ENCODE data around the gene BRD1.

Gene BRD1

GRCh38 chr22:49730656-49731055, 97.0 kb downstream of the BRD1 start:
- TF ChIP-seq REST (IDR thresholded peaks at IDR 0.05; ENCODE audit: insufficient read depth in 1 of 2, low read depth in 2 of 2, low read length in 2 of 2) (no peak), POLR2AphosphoS5 (IDR thresholded peaks at IDR 0.05; ENCODE audit: low read depth, low read length) (no peak), FOXP2 (optimal IDR thresholded peaks at IDR 0.05; ENCODE audit: borderline replicate concordance, extremely low read depth, extremely low read length, insufficient read depth) (no peak), TAF1 (IDR thresholded peaks at IDR 0.05; ENCODE audit: borderline replicate concordance, insufficient read depth, low read length) (no peak), SIN3A (IDR thresholded peaks at IDR 0.05; ENCODE audit: borderline replicate concordance, insufficient read depth, low read length) (no peak)

GRCh38 chr22:49728570-49729271, 99.0 kb downstream of the BRD1 start:
- TF ChIP-seq SIN3A (IDR thresholded peaks at IDR 0.05; ENCODE audit: borderline replicate concordance, insufficient read depth, low read length) (no peak), TAF1 (IDR thresholded peaks at IDR 0.05; ENCODE audit: borderline replicate concordance, insufficient read depth, low read length) (no peak), POLR2AphosphoS5 (IDR thresholded peaks at IDR 0.05; ENCODE audit: low read depth, low read length) (no peak), FOXP2 (optimal IDR thresholded peaks at IDR 0.05; ENCODE audit: borderline replicate concordance, extremely low read depth, extremely low read length, insufficient read depth) (no peak), REST (IDR thresholded peaks at IDR 0.05; ENCODE audit: insufficient read depth in 1 of 2, low read depth in 2 of 2, low read length in 2 of 2) (no peak)

GRCh38 chr22:49727881-49728569, 99.6 kb downstream of the BRD1 start:
- TF ChIP-seq SIN3A (IDR thresholded peaks at IDR 0.05; ENCODE audit: borderline replicate concordance, insufficient read depth, low read length) = no peak
- TF ChIP-seq REST (IDR thresholded peaks at IDR 0.05; ENCODE audit: insufficient read depth in 1 of 2, low read depth in 2 of 2, low read length in 2 of 2) = no peak
- no peak for TF ChIP-seq TAF1 (IDR thresholded peaks at IDR 0.05; ENCODE audit: borderline replicate concordance, insufficient read depth, low read length)
- TF ChIP-seq FOXP2 (optimal IDR thresholded peaks at IDR 0.05; ENCODE audit: borderline replicate concordance, extremely low read depth, extremely low read length, insufficient read depth) = no peak
- TF ChIP-seq POLR2AphosphoS5 (IDR thresholded peaks at IDR 0.05; ENCODE audit: low read depth, low read length) = no peak

GRCh38 chr22:49727191-49727880, 100.3 kb downstream of the BRD1 start:
- no peak for TF ChIP-seq FOXP2 (optimal IDR thresholded peaks at IDR 0.05; ENCODE audit: borderline replicate concordance, extremely low read depth, extremely low read length, insufficient read depth)
- TF ChIP-seq REST (IDR thresholded peaks at IDR 0.05; ENCODE audit: insufficient read depth in 1 of 2, low read depth in 2 of 2, low read length in 2 of 2) = no peak
- TF ChIP-seq POLR2AphosphoS5 (IDR thresholded peaks at IDR 0.05; ENCODE audit: low read depth, low read length) = no peak
- no peak for TF ChIP-seq SIN3A (IDR thresholded peaks at IDR 0.05; ENCODE audit: borderline replicate concordance, insufficient read depth, low read length)
- no peak for TF ChIP-seq TAF1 (IDR thresholded peaks at IDR 0.05; ENCODE audit: borderline replicate concordance, insufficient read depth, low read length)
